GM18951 (cell line): ENCODE measurements around the gene ZRANB3.
"Not testable (repeated sequence)": the region's sequence is repeated elsewhere in the genome, so short reads cannot be mapped to it uniquely, and the experiment has no call there.

Experiments
- POLR2A ChIP-seq: IDR thresholded peaks from 4 replicates; pipeline ENCODE4 v1.6.1; 2011; ENCODE audit warnings: mild to moderate bottlenecking; ENCODE audit not compliant: insufficient read length, insufficient read depth; ENCODE audit errors: extremely low read depth
- in situ Hi-C: fragments of 300-500 bp; cut with MboI; formaldehyde crosslinking; loops from one replicate; pipeline ENCODE4 v1.12.0; 2022; ENCODE audit warnings: low sequenced_read_pairs, mixed read lengths, inconsistent platforms; ENCODE audit not compliant: unreplicated experiment

Gene ZRANB3

GRCh38 chr2:135093670-135094330 is 437.2 kb downstream of the ZRANB3 start:
- TF ChIP-seq POLR2A: no peak
- in situ Hi-C loops: no loop called here

- in situ Hi-C loops: no loop called here
- TF ChIP-seq POLR2A: no peak
These were observed 437.8 kb downstream of the ZRANB3 start for GRCh38 chr2:135093193-135093592.

- no peak for TF ChIP-seq POLR2A
- in situ Hi-C loops: no loop called here
These were observed 439.3 kb downstream of the ZRANB3 start for GRCh38 chr2:135091681-135092080.

GRCh38 chr2:135089597-135089996 is 441.4 kb downstream of the ZRANB3 start:
- in situ Hi-C loops: not testable (repeated sequence)
